Measurements from ENCODE around the gene CNEP1R1. TPM values are rescaled to one million over a fixed set of nuclear protein-coding genes. Genes with fewer than 3 reads are reported as not detected.

Gene CNEP1R1
- total RNA-seq, 1 experiment from 2014 or later = 14.6 TPM

- no peak for TF ChIP-seq TCF7L2 (IDR thresholded peaks at IDR 0.05; ENCODE audit: borderline replicate concordance, extremely low read depth, insufficient read depth, insufficient read length)
- no peak for TF ChIP-seq ZNF274 (IDR thresholded peaks at IDR 0.05; ENCODE audit: low read depth, low read length)
- TF ChIP-seq RAD21 (IDR thresholded peaks at IDR 0.05; ENCODE audit: low read depth) = no peak
- TF ChIP-seq EZH2 (IDR thresholded peaks at IDR 0.05) = no peak
- no peak for TF ChIP-seq EZH2phosphoT487 (IDR thresholded peaks at IDR 0.05; ENCODE audit: borderline replicate concordance)
- TF ChIP-seq SRF (IDR thresholded peaks at IDR 0.05; ENCODE audit: low read depth) = no peak
- TF ChIP-seq CBX3 (IDR thresholded peaks at IDR 0.05; ENCODE audit: low read depth) = no peak
Measured at GRCh38 chr16:50050802-50051201, 25.8 kb downstream of the CNEP1R1 start (continued).

- no peaks in the 10 kb centered on the region for H3K27me3 ChIP-seq (ENCODE audit: insufficient read depth, low read length)
- no peaks in the 10 kb centered on the region for H3K9me2 ChIP-seq (ENCODE audit: insufficient read depth)
- H3K27ac ChIP-seq (ENCODE audit: low read depth, low read length) = no peak overlapping the region
- no peaks in the 10 kb centered on the region for H3K79me2 ChIP-seq (ENCODE audit: insufficient read depth, low read length)
- H3K4me2 ChIP-seq (ENCODE audit: low read length) = no peak overlapping the region
- ATAC-seq = no peak
- TF ChIP-seq EGR1 (IDR thresholded peaks at IDR 0.05; ENCODE audit: low read depth) = no peak
- TF ChIP-seq CBX3 (IDR thresholded peaks at IDR 0.05; ENCODE audit: low read depth) = peak; percentile 46; the same call in 1 of the 2 replicates
- H4K20me1 ChIP-seq (ENCODE audit: insufficient read depth) = no peaks in the 10 kb centered on the region
- CTCF ChIA-PET = no interaction called here
- intact Hi-C loops (cut with micrococcal nuclease) = no loop called here
- H2AFZ ChIP-seq (ENCODE audit: low read depth, low read length, poor library complexity, severe bottlenecking) = no peak overlapping the region
- BruUV-seq (replicated peaks) = no TSS peak
- no peak overlapping the region for H3K9ac ChIP-seq (ENCODE audit: low read length)
- H3K4me1 ChIP-seq (ENCODE audit: control insufficient read depth in 1 of 2, insufficient read depth in 2 of 2, low read length in 2 of 2) = no peaks in the 10 kb centered on the region
- no peaks in the 10 kb centered on the region for H3K36me3 ChIP-seq (ENCODE audit: control insufficient read depth in 1 of 2, insufficient read depth in 2 of 2, low read length in 2 of 2)
- POLR2A ChIA-PET = interaction anchor here (1.1 kb wide), 1 partner anchor 9 kb away, joined by 3 read pairs; the partner anchor contains the start of gene HEATR3
- H3K9me3 ChIP-seq (ENCODE audit: control insufficient read depth in 1 of 2, insufficient read depth in 1 of 2, low read depth in 1 of 2, low read length in 2 of 2) = peaks cover 0 to 5% of the 10 kb centered on the region in 2 experiments; a peak in 1 of 4 replicates
- RAD21 ChIA-PET (ENCODE audit: low non-redundant PET in 1 of 2, low total read pairs in 2 of 2, uncharacterized antibody in 2 of 2, unreplicated experiment in 2 of 2) = no interaction called here
- DNase-seq (ENCODE audit: low read depth, low spot score) = peak; percentile 13
- no peak overlapping the region for H3K4me3 ChIP-seq (replicated peaks in 1 of 2; ENCODE audit: low read depth in 1 of 2, low read length in 2 of 2)
Measured at GRCh38 chr16:50056226-50056625, 31.2 kb downstream of the CNEP1R1 start.

Data from HCT116 (cell line).